IMR-90 (cell line): ENCODE data around the gene FAU. TPM values are rescaled to one million over a fixed set of nuclear protein-coding genes. Genes with fewer than 3 reads are reported as not detected.

ENCODE experiments used
- ATAC-seq: fragments of 200-7000 bp; cut with Tn5 transposase; 2 replicates; pipeline ENCODE4 v1.9.1; 2020; ENCODE audit warnings: low read depth, mild to moderate bottlenecking, moderate library complexity
- BruUV-seq: library from RNA; stranded (reverse); fragments of 400-500 nt; replicated peaks from 2 replicates; lab custom pipeline; 2021; lab: Mats Ljungman, UMichigan
- CTCF ChIA-PET: fragments of 300-600 bp; formaldehyde crosslinking; extraction: SDS; loops from one replicate; lab custom pipeline; 2021; ENCODE audit warnings: antibody characterized with exemption; lab: Yijun Ruan, JAX
- POLR2A ChIA-PET: fragments of 300-600 bp; sonication (Branson Sonifier 250); formaldehyde crosslinking; loops from one replicate; lab custom pipeline; 2022; ENCODE audit warnings: antibody characterized with exemption; ENCODE audit not compliant: unreplicated experiment; lab: Charles Lee
- DNase-seq: peaks from one replicate; pipeline ENCODE4 v3.0.0; 2013
- H2AFZ ChIP-seq: replicated peaks from 2 replicates; pipeline ENCODE3; 2013; ENCODE audit warnings: low read length, mild to moderate bottlenecking; ENCODE audit not compliant: poor library complexity
- H2AK5ac ChIP-seq: 2 replicates; pipeline ENCODE4 v1.6.1; 2013; ENCODE audit warnings: low read depth, low read length, inconsistent platforms
- H2AK9ac ChIP-seq: replicated peaks from 2 replicates; pipeline ENCODE3; 2013; ENCODE audit warnings: mild to moderate bottlenecking, low read depth, low read length, moderate library complexity; ENCODE audit not compliant: poor library complexity
- H2BK120ac ChIP-seq: 2 replicates; pipeline ENCODE4 v1.6.1; 2013; ENCODE audit warnings: low read depth, low read length, inconsistent platforms
- H2BK15ac ChIP-seq: 3 replicates; pipeline ENCODE4 v1.6.1; 2013; ENCODE audit warnings: low read depth, low read length, inconsistent platforms
- H2BK20ac ChIP-seq: 2 replicates; pipeline ENCODE4 v1.6.1; 2013; ENCODE audit warnings: low read depth, mild to moderate bottlenecking, inconsistent platforms, low read length, moderate library complexity
- H2BK5ac ChIP-seq: 2 replicates; pipeline ENCODE4 v1.6.1; 2013; ENCODE audit warnings: mild to moderate bottlenecking, low read depth, low read length, inconsistent platforms; ENCODE audit not compliant: poor library complexity, severe bottlenecking
- H3K14ac ChIP-seq: replicated peaks from 2 replicates; pipeline ENCODE4 v1.6.1; 2013; ENCODE audit warnings: low read depth, low read length, inconsistent platforms
- H3K18ac ChIP-seq: 2 replicates; pipeline ENCODE4 v1.6.1; 2013; ENCODE audit warnings: low read depth, low read length, control low read depth
- H3K23ac ChIP-seq: 2 replicates; pipeline ENCODE4 v1.6.1; 2013; ENCODE audit warnings: low read depth, low read length, inconsistent platforms
- H3K27ac ChIP-seq: 2 replicates; pipeline ENCODE4 v1.5.1; 2013; ENCODE audit warnings: mild to moderate bottlenecking, control low read depth, low read length; ENCODE audit not compliant: insufficient read depth
- H3K27me3 ChIP-seq: 2 replicates; pipeline ENCODE4 v1.6.1; 2013; ENCODE audit warnings: low read length; ENCODE audit not compliant: control insufficient read depth, insufficient read depth
- H3K36me3 ChIP-seq: 2 replicates; pipeline ENCODE4 v1.6.1; 2013; ENCODE audit warnings: low read length, mixed read lengths; ENCODE audit not compliant: control insufficient read depth, insufficient read depth
- H3K4ac ChIP-seq: 2 replicates; pipeline ENCODE4 v1.6.1; 2013; ENCODE audit warnings: low read depth, low read length, inconsistent platforms
- H3K4me1 ChIP-seq: 2 replicates; pipeline ENCODE4 v1.6.1; 2013; ENCODE audit warnings: low read length, mixed read lengths; ENCODE audit not compliant: control insufficient read depth, insufficient read depth
- H3K4me2 ChIP-seq: 2 replicates; pipeline ENCODE4 v1.6.1; 2013; ENCODE audit warnings: low read depth, mild to moderate bottlenecking, control low read depth, low read length, moderate library complexity
- H3K4me3 ChIP-seq: 2 replicates; pipeline ENCODE4 v1.5.1; 2013; ENCODE audit warnings: low read depth, mild to moderate bottlenecking, control low read depth, low read length, moderate library complexity; ENCODE audit not compliant: insufficient read depth
- H3K56ac ChIP-seq: 2 replicates; pipeline ENCODE4 v1.6.1; 2013; ENCODE audit warnings: low read length, inconsistent platforms; ENCODE audit not compliant: insufficient read depth; ENCODE audit errors: extremely low read depth
- H3K79me1 ChIP-seq, 2 experiments: 2 replicates each; pipeline ENCODE4 v1.6.1; 2013; ENCODE audit warnings: low read length in 2 of 2, inconsistent platforms in 1 of 2, low read depth in 1 of 2
- H3K9ac ChIP-seq: 2 replicates; pipeline ENCODE4 v1.6.1; 2013; ENCODE audit warnings: low read depth, low read length, control low read depth
- H3K9me1 ChIP-seq: 2 replicates; pipeline ENCODE4 v1.6.1; 2013; ENCODE audit warnings: low read length, inconsistent platforms; ENCODE audit not compliant: insufficient read depth
- H3K9me3 ChIP-seq: 2 replicates; pipeline ENCODE4 v1.6.1; 2013; ENCODE audit warnings: low read length; ENCODE audit not compliant: control insufficient read depth, insufficient read depth
- H4K20me1 ChIP-seq: 2 replicates; pipeline ENCODE4 v1.6.1; 2013; ENCODE audit warnings: low read length, inconsistent platforms; ENCODE audit not compliant: insufficient read depth
- H4K5ac ChIP-seq: 2 replicates; pipeline ENCODE4 v1.6.1; 2013; ENCODE audit warnings: mild to moderate bottlenecking, low read depth, low read length, control low read depth
- H4K8ac ChIP-seq, 2 experiments: 2 replicates each; pipeline ENCODE4 v1.6.1; 2013; ENCODE audit warnings: low read depth in 2 of 2, low read length in 2 of 2, control low read depth in 1 of 2, inconsistent platforms in 1 of 2
- H4K91ac ChIP-seq: 2 replicates; pipeline ENCODE4 v1.6.1; 2013; ENCODE audit warnings: low read depth, low read length, inconsistent platforms; ENCODE audit not compliant: insufficient read depth
- RAD21 ChIP-seq: IDR thresholded peaks from 2 replicates; pipeline ENCODE4 v1.6.1; 2012; ENCODE audit warnings: low read length, improper control_type of control experiment
- WGBS, 2 experiments: methylation state at CpG; one replicate each; pipeline versions ENCODE4 v1.1.5 to v1.1.7; 2013; ENCODE audit warnings: missing lambda C conversion rate in 2 of 2; ENCODE audit not compliant: insufficient read length in 1 of 2; ENCODE audit errors: extremely low coverage in 2 of 2; 5-methylcytosine and 5-hydroxymethylcytosine counted together
- dilution Hi-C: fragments of 300-500 bp; cut with HindIII; formaldehyde crosslinking; loops from one replicate; pipeline ENCODE4 v1.14.3; 2018; ENCODE audit warnings: low sequenced_read_pairs; ENCODE audit not compliant: unreplicated experiment
- in situ Hi-C: fragments of 300-500 bp; cut with MboI; formaldehyde crosslinking; loops from 3 replicates; pipeline ENCODE4 v1.14.3; 2019; ENCODE audit warnings: low sequenced_read_pairs, inconsistent platforms, mixed read lengths
- intact Hi-C: fragments of 100-400 bp; cut with micrococcal nuclease; formaldehyde crosslinking; loops from 2 replicates; pipeline ENCODE4 v1.10.0; 2022
- polyA plus RNA-seq, 3 experiments: library from polyadenylated mRNA; depleted of rRNA; stranded (reverse); fragments of >200 nt; gene quantifications; 2 replicates each; pipeline ENCODE4 v1.2.3, GENCODE V29; 2012; ENCODE audit warnings: low replicate concordance in 1 of 3
- total RNA-seq: library from RNA; depleted of rRNA; stranded (reverse); fragments of >200 nt; gene quantifications from 2 replicates; pipeline ENCODE4 v1.2.3, GENCODE V29; 2012

Gene FAU
- total and polyA plus RNA-seq, 2 of the 4 experiments (the other 2 are of a cell fraction), result 189 to 652 TPM

GRCh38 chr11:65126624-65127274 lies 4.8 kb upstream of the FAU start:
- in situ Hi-C loops (no loop called here), intact Hi-C loops (no loop called here), dilution Hi-C loops (no loop called here)
- peaks cover 68% of the 10 kb centered on the region for H3K36me3 ChIP-seq
- no peaks in the 10 kb centered on the region for H3K4me1 ChIP-seq
- H4K91ac ChIP-seq, result no peak overlapping the region
- H4K8ac ChIP-seq, result peak overlapping the region in 1 of 2 experiments; percentile 14; a peak in 1 of 4 replicates
- DNase-seq, result no peak
- H2AFZ ChIP-seq, result no peak overlapping the region
- H3K9me1 ChIP-seq, result 0 out of 2 replicates have a peak, but pooled peaks cover 4% of the 10 kb centered on the region
- no peaks in the 10 kb centered on the region for H3K9me3 ChIP-seq
- no peak overlapping the region for H2BK15ac ChIP-seq
- no TSS peak for BruUV-seq
- no peak for ATAC-seq
- no peak overlapping the region for H3K4me2 ChIP-seq
- H3K14ac ChIP-seq, result no peak overlapping the region
- TF ChIP-seq RAD21, result no peak
- H2AK5ac ChIP-seq, result no peak overlapping the region
- no peak overlapping the region for H3K23ac ChIP-seq
- H3K4me3 ChIP-seq, result no peak overlapping the region
- no peak overlapping the region for H2BK5ac ChIP-seq
- H3K27ac ChIP-seq, result no peak overlapping the region
- no peak overlapping the region for H3K9ac ChIP-seq
- peaks cover 20 to 59% of the 10 kb centered on the region in 2 experiments for H3K79me1 ChIP-seq
- H2BK20ac ChIP-seq, result 0 out of 2 replicates have a peak overlapping the region, but pooled peaks have one; percentile 20
- no peak overlapping the region for H3K18ac ChIP-seq
- H3K56ac ChIP-seq, result no peak overlapping the region
- CTCF ChIA-PET, result no interaction called here
- H3K4ac ChIP-seq, result no peak overlapping the region
- H2BK120ac ChIP-seq, result no peak overlapping the region
- POLR2A ChIA-PET, result interaction anchor here (0.5 kb wide), 1 partner anchor 12 kb away, joined by 3 read pairs; no protein-coding TSS in a partner anchor
- H4K20me1 ChIP-seq, result peaks cover 14% of the 10 kb centered on the region; the same call in 1 of the 2 replicates
- WGBS, 2 experiments, result no CpG with 5 or more reads among the region's 6 CpGs
- no peak overlapping the region for H4K5ac ChIP-seq
- H2AK9ac ChIP-seq, result peak overlapping the region; percentile 82
- H3K27me3 ChIP-seq, result no peaks in the 10 kb centered on the region
